Neuronal stem cell (in vitro differentiated cells): Measurements from ENCODE around the gene RMND5A.

Experiments used
- DNase-seq: peaks from one replicate; pipeline ENCODE4 v3.0.0-alpha.2; 2013; ENCODE audit warnings: low spot score
- H2AFZ ChIP-seq: one replicate; pipeline ENCODE4 v1.6.1; 2013; ENCODE audit warnings: mild to moderate bottlenecking, low read length, inconsistent platforms
- H2AK5ac ChIP-seq: 2 replicates; pipeline ENCODE4 v1.6.1; 2013; ENCODE audit warnings: low read depth, mild to moderate bottlenecking, inconsistent platforms, low read length, moderate library complexity, mixed read lengths
- H2BK120ac ChIP-seq: 2 replicates; pipeline ENCODE4 v1.6.1; 2013; ENCODE audit warnings: low read depth, mild to moderate bottlenecking, inconsistent platforms, low read length, moderate library complexity, mixed read lengths
- H2BK12ac ChIP-seq: one replicate; pipeline ENCODE4 v1.6.1; 2013; ENCODE audit warnings: low read length, inconsistent platforms
- H2BK15ac ChIP-seq: 2 replicates; pipeline ENCODE4 v1.6.1; 2013; ENCODE audit warnings: mild to moderate bottlenecking, low read length, inconsistent platforms, mixed read lengths
- H2BK5ac ChIP-seq: one replicate; pipeline ENCODE4 v1.6.1; 2013; ENCODE audit warnings: inconsistent platforms, mild to moderate bottlenecking, low read length, moderate library complexity
- H3K14ac ChIP-seq: one replicate; pipeline ENCODE4 v1.6.1; 2013; ENCODE audit warnings: low read length, inconsistent platforms
- H3K18ac ChIP-seq: 2 replicates; pipeline ENCODE4 v1.6.1; 2013; ENCODE audit warnings: low read length, inconsistent platforms
- H3K23ac ChIP-seq: 2 replicates; pipeline ENCODE4 v1.6.1; 2013; ENCODE audit warnings: low read depth, mild to moderate bottlenecking, mixed read lengths, low read length, inconsistent platforms; ENCODE audit not compliant: poor library complexity
- H3K27ac ChIP-seq: replicated peaks from 3 replicates; pipeline ENCODE4 v1.5.1; 2013; ENCODE audit warnings: low read length, inconsistent platforms
- H3K27me3 ChIP-seq, 3 experiments: 2 replicates each; pipeline ENCODE4 v1.6.1; 2013; ENCODE audit warnings: low read length in 3 of 3, mild to moderate bottlenecking in 2 of 3, inconsistent platforms in 1 of 3, low read depth in 1 of 3, mixed read lengths in 1 of 3, moderate library complexity in 1 of 3; ENCODE audit not compliant: control insufficient read depth in 3 of 3, insufficient read depth in 3 of 3
- H3K36me3 ChIP-seq, 2 donors: replicated peaks in 1 of 2; 2 replicates each; pipeline ENCODE4 v1.6.1; 2013; ENCODE audit warnings: low read length in 2 of 2; ENCODE audit not compliant: control insufficient read depth in 2 of 2, insufficient read depth in 2 of 2
- H3K4ac ChIP-seq: 2 replicates; pipeline ENCODE4 v1.6.1; 2013; ENCODE audit warnings: inconsistent platforms, mild to moderate bottlenecking, low read length, moderate library complexity
- H3K4me1 ChIP-seq, 2 donors: 1 replicate in 1 of 2; 2 replicates in 1 of 2; pipeline ENCODE4 v1.6.1; 2013; ENCODE audit warnings: low read length in 2 of 2, low read depth in 1 of 2; ENCODE audit not compliant: control insufficient read depth in 2 of 2, insufficient read depth in 1 of 2
- H3K4me2 ChIP-seq: one replicate; pipeline ENCODE4 v1.6.1; 2013; ENCODE audit warnings: mild to moderate bottlenecking, low read length, inconsistent platforms; ENCODE audit not compliant: insufficient read depth, poor library complexity, severe bottlenecking
- H3K4me3 ChIP-seq, 2 donors: 2 replicates each; pipeline ENCODE4 v1.5.1; 2013; ENCODE audit warnings: low read length in 2 of 2, mild to moderate bottlenecking in 2 of 2, inconsistent platforms in 1 of 2, moderate library complexity in 1 of 2
- H3K79me1 ChIP-seq: one replicate; pipeline ENCODE4 v1.6.1; 2013; ENCODE audit warnings: low read depth, mild to moderate bottlenecking, inconsistent platforms, low read length, moderate library complexity
- H3K9ac ChIP-seq: one replicate; pipeline ENCODE4 v1.6.1; 2013; ENCODE audit warnings: mild to moderate bottlenecking, low read depth, low read length, inconsistent platforms; ENCODE audit not compliant: poor library complexity
- H3K9me3 ChIP-seq, 2 donors: replicated peaks in 1 of 2; 2 replicates each; pipeline versions ENCODE3 to v1.6.1; 2013; ENCODE audit warnings: low read length in 2 of 2, mild to moderate bottlenecking in 2 of 2, inconsistent platforms in 1 of 2, low read depth in 1 of 2, mixed read lengths in 1 of 2, moderate library complexity in 1 of 2; ENCODE audit not compliant: control insufficient read depth in 2 of 2, insufficient read depth in 1 of 2
- H4K8ac ChIP-seq: one replicate; pipeline ENCODE4 v1.6.1; 2013; ENCODE audit warnings: low read depth, mild to moderate bottlenecking, inconsistent platforms, low read length, moderate library complexity
- H4K91ac ChIP-seq: one replicate; pipeline ENCODE4 v1.6.1; 2013; ENCODE audit warnings: low read length, low read depth, mild to moderate bottlenecking, inconsistent platforms; ENCODE audit not compliant: poor library complexity
- WGBS, 2 donors: extraction: QIAGEN DNeasy Blood & Tissue Kit; methylation state at CpG; one replicate each; pipeline ENCODE4 v1.1.7; 2013; ENCODE audit warnings: missing lambda C conversion rate in 2 of 2, mixed read lengths in 1 of 2; ENCODE audit not compliant: insufficient read length in 2 of 2, insufficient replicate concordance in 1 of 2; ENCODE audit errors: extremely low coverage in 2 of 2; 5-methylcytosine and 5-hydroxymethylcytosine counted together

The RMND5A gene

GRCh38 chr2:86776532-86776931, 56.4 kb downstream of the RMND5A start:
- Histone ChIP-seq H3K4ac (no peak overlapping the region), H3K9me3 (peaks cover 0 to 2% of the 10 kb centered on the region in 2 donors), H4K91ac (no peak overlapping the region), H3K4me2 (no peak overlapping the region), H3K27ac (no peak overlapping the region), H4K8ac (no peak overlapping the region), H3K9ac (no peak overlapping the region), H3K36me3 (peaks cover 2 to 57% of the 10 kb centered on the region in 2 donors), H2AFZ (no peak overlapping the region), H2AK5ac (no peak overlapping the region), H2BK12ac (no peak overlapping the region), H3K79me1 (no peaks in the 10 kb centered on the region), H2BK120ac (no peak overlapping the region), H2BK5ac (no peak overlapping the region), H3K27me3 (no peaks in the 10 kb centered on the region), H2BK15ac (no peak overlapping the region), H3K18ac (no peak overlapping the region), H3K14ac (no peak overlapping the region), H3K4me1 (peaks cover 2 to 7% of the 10 kb centered on the region in 2 donors), H3K23ac (no peak overlapping the region), H3K4me3 (no peak overlapping the region)
- no peak for DNase-seq
- no CpG with 5 or more reads among the region's 7 CpGs for WGBS, 2 donors

GRCh38 chr2:86778957-86779356, 58.9 kb downstream of the RMND5A start:
- Histone ChIP-seq H2BK120ac (no peak overlapping the region), H3K4ac (no peak overlapping the region), H3K4me1 (peaks cover 2 to 6% of the 10 kb centered on the region in 2 donors), H3K4me2 (no peak overlapping the region), H2BK12ac (no peak overlapping the region), H3K14ac (no peak overlapping the region), H3K4me3 (no peak overlapping the region), H3K36me3 (peaks cover 0 to 33% of the 10 kb centered on the region in 2 donors), H2BK15ac (no peak overlapping the region), H2AK5ac (no peak overlapping the region), H2BK5ac (no peak overlapping the region), H2AFZ (no peak overlapping the region), H3K27me3 (peaks cover 0 to 17% (median 0%) of the 10 kb centered on the region in 3 experiments), H3K23ac (no peak overlapping the region), H3K27ac (no peak overlapping the region), H3K9ac (no peak overlapping the region), H3K9me3 (peaks cover 0 to 2% of the 10 kb centered on the region in 2 donors), H3K79me1 (no peaks in the 10 kb centered on the region), H4K8ac (no peak overlapping the region), H3K18ac (no peak overlapping the region), H4K91ac (no peak overlapping the region)
- no peak for DNase-seq
- WGBS, 2 donors: no CpG with 5 or more reads among the region's 2 CpGs

- no peak overlapping the region for H3K23ac ChIP-seq
- peaks cover 0 to 23% of the 10 kb centered on the region in 2 donors for H3K36me3 ChIP-seq
- H2BK15ac ChIP-seq: no peak overlapping the region
- peaks cover 0 to 27% (median 0%) of the 10 kb centered on the region in 3 experiments for H3K27me3 ChIP-seq
- H3K4me1 ChIP-seq: peaks cover under 1 to 2% of the 10 kb centered on the region in 2 donors
- no peak overlapping the region for H3K27ac ChIP-seq
- H4K8ac ChIP-seq: no peak overlapping the region
- no peak overlapping the region for H3K14ac ChIP-seq
- H2BK5ac ChIP-seq: no peak overlapping the region
- no peaks in the 10 kb centered on the region for H3K79me1 ChIP-seq
- WGBS, 2 donors: no CpG with 5 or more reads among the region's 3 CpGs
- no peak overlapping the region for H2AFZ ChIP-seq
- no peak overlapping the region for H4K91ac ChIP-seq
- no peak overlapping the region for H2BK12ac ChIP-seq
- no peak overlapping the region for H2AK5ac ChIP-seq
- H2BK120ac ChIP-seq: no peak overlapping the region
- no peak overlapping the region for H3K4me2 ChIP-seq
- H3K9ac ChIP-seq: no peak overlapping the region
- no peak overlapping the region for H3K4me3 ChIP-seq
- no peak overlapping the region for H3K18ac ChIP-seq
- H3K9me3 ChIP-seq: no peaks in the 10 kb centered on the region
- no peak for DNase-seq
- H3K4ac ChIP-seq: no peak overlapping the region
Measured at GRCh38 chr2:86779971-86780370, 59.9 kb downstream of the RMND5A start.

GRCh38 chr2:86781363-86781762, 61.3 kb downstream of the RMND5A start:
- DNase-seq: no peak
- no peak overlapping the region for H4K8ac ChIP-seq
- H3K14ac ChIP-seq: no peak overlapping the region
- H3K4me2 ChIP-seq: no peak overlapping the region
- no peaks in the 10 kb centered on the region for H3K79me1 ChIP-seq
- H3K18ac ChIP-seq: no peak overlapping the region
- no peak overlapping the region for H2BK120ac ChIP-seq
- WGBS, 2 donors: no CpG with 5 or more reads among the region's 9 CpGs
- H3K23ac ChIP-seq: no peak overlapping the region
- no peak overlapping the region for H3K4ac ChIP-seq
- peaks cover 0 to 9% of the 10 kb centered on the region in 2 donors for H3K36me3 ChIP-seq
- no peak overlapping the region for H2BK12ac ChIP-seq
- no peak overlapping the region for H3K4me3 ChIP-seq
- no peak overlapping the region for H2AK5ac ChIP-seq
- H3K27ac ChIP-seq: no peak overlapping the region
- no peak overlapping the region for H2AFZ ChIP-seq
- H2BK5ac ChIP-seq: no peak overlapping the region
- H2BK15ac ChIP-seq: no peak overlapping the region
- H3K9ac ChIP-seq: no peak overlapping the region
- H3K4me1 ChIP-seq: peaks cover 0 to 2% of the 10 kb centered on the region in 2 donors
- no peak overlapping the region for H4K91ac ChIP-seq
- H3K27me3 ChIP-seq: peaks cover 0 to 41% (median 3%) of the 10 kb centered on the region in 3 experiments
- H3K9me3 ChIP-seq: no peaks in the 10 kb centered on the region
